HepG2 (cell line): ENCODE results near the gene LAMB2. TPM values are rescaled to one million over a fixed set of nuclear protein-coding genes. Genes with fewer than 3 reads are reported as not detected.

ENCODE experiments used
- CEBPG ChIP-seq: IDR thresholded peaks from 2 replicates; pipeline ENCODE4 v1.6.1; 2016
- KDM4B ChIP-seq: sonication (generic); formaldehyde crosslinking; IDR thresholded peaks from 2 replicates; pipeline ENCODE4 v1.4.0; 2020; ENCODE audit warnings: missing genetic modification reagents
- LRRFIP1 ChIP-seq: sonication (generic); formaldehyde crosslinking; conservative IDR thresholded peaks from 2 replicates; pipeline ENCODE4 v1.4.0; 2020; ENCODE audit warnings: missing genetic modification reagents
- MXI1 ChIP-seq: IDR thresholded peaks from 3 replicates; pipeline ENCODE4 v1.6.1; 2012; ENCODE audit warnings: low read depth, low read length, inconsistent platforms, borderline replicate concordance
- MZF1 ChIP-seq: sonication (generic); formaldehyde crosslinking; IDR thresholded peaks from 2 replicates; pipeline ENCODE4 v1.8.1; 2023; ENCODE audit warnings: mild to moderate bottlenecking, missing genetic modification reagents, borderline replicate concordance
- SIN3A ChIP-seq: IDR thresholded peaks from 2 replicates; pipeline ENCODE4 v1.6.1; 2011; ENCODE audit warnings: low read depth, mild to moderate bottlenecking, control low read depth, low read length, borderline replicate concordance
- SMARCE1 ChIP-seq: fragments of 450-650 bp; IDR thresholded peaks from 2 replicates; pipeline ENCODE4 v1.6.1; 2017; ENCODE audit warnings: borderline replicate concordance
- U2AF2 ChIP-seq: fragments of 200-400 bp; formaldehyde crosslinking; IDR thresholded peaks from 2 replicates; pipeline ENCODE4 v1.6.1; 2017; ENCODE audit warnings: low read depth, mild to moderate bottlenecking, low read length
- ZBTB26 ChIP-seq: IDR thresholded peaks from 2 replicates; pipeline ENCODE4 v1.6.1; 2016; ENCODE audit warnings: missing compliant biosample characterization, missing genetic modification reagents, borderline replicate concordance
- ZHX2 ChIP-seq, 2 experiments: sonication (generic) in 1 of 2; formaldehyde crosslinking in 1 of 2; IDR thresholded peaks; 2 replicates each; pipeline versions ENCODE4 v1.6.1 to v1.9.0; 2014 to 2022; ENCODE audit warnings: antibody characterized with exemption in 1 of 2, borderline replicate concordance in 1 of 2, inconsistent platforms in 1 of 2, low read depth in 1 of 2, missing genetic modification reagents in 1 of 2
- ZNF10 ChIP-seq: sonication (generic); formaldehyde crosslinking; IDR thresholded peaks from 2 replicates; pipeline ENCODE4 v1.4.0; 2020; ENCODE audit warnings: mild to moderate bottlenecking, low read depth, missing genetic modification reagents, borderline replicate concordance
- ZNF138 ChIP-seq: sonication (generic); formaldehyde crosslinking; IDR thresholded peaks from 2 replicates; pipeline ENCODE4 v1.5.0; 2020; ENCODE audit warnings: mild to moderate bottlenecking, low read depth, missing genetic modification reagents
- ZNF143 ChIP-seq: sonication (generic); formaldehyde crosslinking; IDR thresholded peaks from 2 replicates; pipeline ENCODE4 v1.4.0; 2020; ENCODE audit warnings: missing genetic modification reagents
- ZNF530 ChIP-seq: sonication (generic); formaldehyde crosslinking; IDR thresholded peaks from 2 replicates; pipeline ENCODE4 v1.5.0; 2020; ENCODE audit warnings: low read depth, mild to moderate bottlenecking, missing genetic modification reagents
- ZNF546 ChIP-seq: sonication (generic); formaldehyde crosslinking; conservative IDR thresholded peaks from 2 replicates; pipeline ENCODE4 v1.8.1; 2023; ENCODE audit warnings: mild to moderate bottlenecking, missing genetic modification reagents
- ZNF7 ChIP-seq: IDR thresholded peaks from 2 replicates; pipeline ENCODE4 v1.6.1; 2016; ENCODE audit warnings: missing biosample characterization, missing genetic modification reagents
- ZNF768 ChIP-seq: sonication (generic); formaldehyde crosslinking; IDR thresholded peaks from 2 replicates; pipeline ENCODE4 v1.4.0; 2020; ENCODE audit warnings: missing genetic modification reagents
- ZNF772 ChIP-seq: sonication (generic); formaldehyde crosslinking; IDR thresholded peaks from 2 replicates; pipeline ENCODE4 v1.5.0; 2020; ENCODE audit warnings: mild to moderate bottlenecking, missing genetic modification reagents
- ZNF773 ChIP-seq: sonication (generic); formaldehyde crosslinking; IDR thresholded peaks from 2 replicates; pipeline ENCODE4 v1.4.0; 2020; ENCODE audit warnings: missing genetic modification reagents, borderline replicate concordance
- ZSCAN20 ChIP-seq: sonication (generic); formaldehyde crosslinking; IDR thresholded peaks from 2 replicates; pipeline ENCODE4 v1.4.0; 2020; ENCODE audit warnings: missing genetic modification reagents, mild to moderate bottlenecking, borderline replicate concordance
- polyA plus RNA-seq, 8 experiments: library from polyadenylated mRNA; depleted of rRNA in 3 of 8; stranded (reverse) in 7 of 8; unstranded in 1 of 8; fragments of >200 nt; fragmentation: Illumina TruSeq in 4 of 8; extraction: Trizol in 4 of 8; gene quantifications; 2 replicates each; pipeline versions ENCODE4 v1.2.1 to v1.2.3, GENCODE V29; 2011 to 2016; ENCODE audit warnings: low read depth in 4 of 8, missing spikeins in 1 of 8, mixed read lengths in 1 of 8; ENCODE audit not compliant: insufficient read depth in 1 of 8
- total RNA-seq, 5 experiments: library from RNA; depleted of rRNA; stranded (reverse); fragments of >200 nt; fragmentation: Illumina TruSeq; extraction: Trizol; gene quantifications; 2 replicates each; pipeline ENCODE4 v1.2.3, GENCODE V29; 2016; ENCODE audit warnings: low read depth in 1 of 5

LAMB2 gene
- total and polyA plus RNA-seq, 2 of the 13 experiments (the other 11 are each of a cell fraction or from before 2014, with no cell fraction given) = 208 to 443 TPM

GRCh38 chr3:49132437-49133225 lies at the start of gene LAMB2 (continued):
- TF ChIP-seq ZHX2 (IDR thresholded peaks at IDR 0.05; ENCODE audit: low read depth) = no peak
- TF ChIP-seq ZHX2 (CRISPR knock-in tag; IDR thresholded peaks at IDR 0.05; ENCODE audit: borderline replicate concordance) = no peak
- no peak for TF ChIP-seq ZNF143 (CRISPR knock-in tag)
- TF ChIP-seq ZNF138 = no peak
- TF ChIP-seq LRRFIP1 (CRISPR knock-in tag) = no peak
- 0 out of 2 replicates have a peak, but pooled peaks have one; percentile 38 for TF ChIP-seq ZNF546
- no peak for TF ChIP-seq U2AF2
- TF ChIP-seq MZF1 (CRISPR knock-in tag) = no peak
- TF ChIP-seq ZSCAN20 = 0 out of 2 replicates have a peak, but pooled peaks have one; percentile 31
- 0 out of 2 replicates have a peak, but pooled peaks have one; percentile 13 for TF ChIP-seq ZNF768
- TF ChIP-seq SMARCE1 = no peak
- TF ChIP-seq ZNF530 (CRISPR knock-in tag) = no peak
- no peak for TF ChIP-seq ZNF7 (CRISPR knock-in tag)
- no peak for TF ChIP-seq ZNF773 (CRISPR knock-in tag)
- no peak for TF ChIP-seq ZNF10
- no peak for TF ChIP-seq CEBPG (CRISPR knock-in tag)
- 0 out of 2 replicates have a peak, but pooled peaks have one; percentile 60 for TF ChIP-seq KDM4B (CRISPR knock-in tag)
- TF ChIP-seq ZBTB26 (CRISPR knock-in tag) = no peak; the same call in 1 of the 2 replicates
- TF ChIP-seq SIN3A = peak; percentile 67; the same call in 1 of the 2 replicates
- peak; percentile 15; the same call in 1 of the 2 replicates for TF ChIP-seq ZNF772
- peak; percentile 75; the same call in 1 of the 3 replicates for TF ChIP-seq MXI1
